Endothelial cell (in vitro differentiated cells): ENCODE measurements around the gene DPP9. TPM values are rescaled to one million over a fixed set of nuclear protein-coding genes. Genes with fewer than 3 reads are reported as not detected.

Experiments
- DNase-seq: peaks from one replicate; pipeline ENCODE4 v3.0.0; 2021; ENCODE audit warnings: low spot score
- H3K27ac Mint-ChIP-seq: one replicate; pipeline ENCODE4 v1.8.0; 2021; ENCODE audit warnings: mixed read lengths, inconsistent platforms; ENCODE audit not compliant: unreplicated experiment
- H3K27me3 Mint-ChIP-seq: one replicate; pipeline ENCODE4 v1.8.0; 2021; ENCODE audit warnings: mild to moderate bottlenecking, moderate library complexity, mixed read lengths, inconsistent platforms; ENCODE audit not compliant: unreplicated experiment
- H3K36me3 Mint-ChIP-seq: one replicate; pipeline ENCODE4 v1.8.0; 2021; ENCODE audit warnings: mild to moderate bottlenecking, low read depth, mixed read lengths, inconsistent platforms; ENCODE audit not compliant: unreplicated experiment
- H3K4me1 Mint-ChIP-seq: one replicate; pipeline ENCODE4 v1.8.0; 2021; ENCODE audit warnings: mild to moderate bottlenecking, mixed read lengths, inconsistent platforms; ENCODE audit not compliant: unreplicated experiment
- H3K4me3 Mint-ChIP-seq: one replicate; pipeline ENCODE4 v1.8.0; 2021; ENCODE audit warnings: mild to moderate bottlenecking, mixed read lengths, inconsistent platforms; ENCODE audit not compliant: unreplicated experiment
- H3K9me3 Mint-ChIP-seq: one replicate; pipeline ENCODE4 v1.8.0; 2021; ENCODE audit warnings: mixed read lengths, inconsistent platforms; ENCODE audit not compliant: unreplicated experiment
- total RNA-seq: library from RNA; stranded (reverse); fragmentation: NEBNext Ultra II Directional; extraction: Animal tissue kit (Norgen Biotek cat#: 25700); gene quantifications from one replicate; pipeline ENCODE4 v1.2.1, GENCODE V29; 2021; ENCODE audit not compliant: unreplicated experiment
- TF ChIP-seq, protein P1 (sequence below): fragments of 200-600 bp; sonication (generic); IDR thresholded peaks from one replicate; pipeline ENCODE4 v1.5.0; 2021; ENCODE audit warnings: antibody characterized with exemption; ENCODE audit not compliant: unreplicated experiment

DPP9 gene
- total RNA-seq, 1 donor from 2014 or later, result 63.3 TPM

GRCh38 chr19:4653793-4654436, 69.7 kb downstream of the DPP9 start:
- Mint-ChIP-seq H3K27ac (no peak overlapping the region), H3K36me3 (peaks cover 15% of the 10 kb centered on the region), H3K27me3 (peaks cover 15% of the 10 kb centered on the region), H3K9me3 (no peaks in the 10 kb centered on the region), H3K4me1 (peaks cover 20% of the 10 kb centered on the region), H3K4me3 (no peak overlapping the region)
- TF ChIP-seq, protein P1, sequence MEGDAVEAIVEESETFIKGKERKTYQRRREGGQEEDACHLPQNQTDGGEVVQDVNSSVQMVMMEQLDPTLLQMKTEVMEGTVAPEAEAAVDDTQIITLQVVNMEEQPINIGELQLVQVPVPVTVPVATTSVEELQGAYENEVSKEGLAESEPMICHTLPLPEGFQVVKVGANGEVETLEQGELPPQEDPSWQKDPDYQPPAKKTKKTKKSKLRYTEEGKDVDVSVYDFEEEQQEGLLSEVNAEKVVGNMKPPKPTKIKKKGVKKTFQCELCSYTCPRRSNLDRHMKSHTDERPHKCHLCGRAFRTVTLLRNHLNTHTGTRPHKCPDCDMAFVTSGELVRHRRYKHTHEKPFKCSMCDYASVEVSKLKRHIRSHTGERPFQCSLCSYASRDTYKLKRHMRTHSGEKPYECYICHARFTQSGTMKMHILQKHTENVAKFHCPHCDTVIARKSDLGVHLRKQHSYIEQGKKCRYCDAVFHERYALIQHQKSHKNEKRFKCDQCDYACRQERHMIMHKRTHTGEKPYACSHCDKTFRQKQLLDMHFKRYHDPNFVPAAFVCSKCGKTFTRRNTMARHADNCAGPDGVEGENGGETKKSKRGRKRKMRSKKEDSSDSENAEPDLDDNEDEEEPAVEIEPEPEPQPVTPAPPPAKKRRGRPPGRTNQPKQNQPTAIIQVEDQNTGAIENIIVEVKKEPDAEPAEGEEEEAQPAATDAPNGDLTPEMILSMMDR, result no peak
- DNase-seq, result no peak

GRCh38 chr19:4652075-4652474, 71.6 kb downstream of the DPP9 start:
- Mint-ChIP-seq H3K4me1 (peaks cover 29% of the 10 kb centered on the region), H3K36me3 (peaks cover 15% of the 10 kb centered on the region), H3K27ac (no peak overlapping the region), H3K27me3 (peaks cover 15% of the 10 kb centered on the region), H3K9me3 (no peaks in the 10 kb centered on the region), H3K4me3 (no peak overlapping the region)
- no peak for DNase-seq
- TF ChIP-seq, protein P1, result no peak

- no peaks in the 10 kb centered on the region for H3K9me3 Mint-ChIP-seq
- TF ChIP-seq, protein P1, result no peak
Measured at GRCh38 chr19:4650159-4650558, 73.5 kb downstream of the DPP9 start.

GRCh38 chr19:4649392-4650047, 74.1 kb downstream of the DPP9 start:
- Mint-ChIP-seq H3K4me3 (peak overlapping the region; percentile 80), H3K36me3 (peaks cover 10% of the 10 kb centered on the region), H3K4me1 (peaks cover 32% of the 10 kb centered on the region), H3K27ac (peak overlapping the region; percentile 94), H3K9me3 (no peaks in the 10 kb centered on the region), H3K27me3 (peaks cover 13% of the 10 kb centered on the region)
- DNase-seq, result no peak
- TF ChIP-seq, protein P1, result no peak

More at GRCh38 chr19:4650159-4650558, 73.5 kb downstream of the DPP9 start:
- DNase-seq, result no peak
- Mint-ChIP-seq H3K27me3 (peaks cover 17% of the 10 kb centered on the region), H3K36me3 (peaks cover 16% of the 10 kb centered on the region), H3K4me3 (peak overlapping the region; percentile 25), H3K4me1 (peaks cover 36% of the 10 kb centered on the region), H3K27ac (peak overlapping the region; percentile 70)
